Epithelial cell of esophagus (primary cell): ENCODE measurements around the gene PEA15.

Experiments
- DNase-seq: peaks from one replicate; pipeline ENCODE4 v3.0.0; 2010; ENCODE audit warnings: low read depth
- H3K4me3 ChIP-seq: 2 replicates; pipeline ENCODE4 v1.5.1; 2011; ENCODE audit warnings: mild to moderate bottlenecking, low read length, control low read depth
- TF ChIP-seq, protein P1 (sequence below): IDR thresholded peaks from 2 replicates; pipeline ENCODE4 v1.5.1; 2011; ENCODE audit warnings: low read depth, mild to moderate bottlenecking, low read length, control low read depth, inconsistent platforms; ENCODE audit not compliant: insufficient read depth; ENCODE audit errors: missing control alignments

The PEA15 gene

DNA sequence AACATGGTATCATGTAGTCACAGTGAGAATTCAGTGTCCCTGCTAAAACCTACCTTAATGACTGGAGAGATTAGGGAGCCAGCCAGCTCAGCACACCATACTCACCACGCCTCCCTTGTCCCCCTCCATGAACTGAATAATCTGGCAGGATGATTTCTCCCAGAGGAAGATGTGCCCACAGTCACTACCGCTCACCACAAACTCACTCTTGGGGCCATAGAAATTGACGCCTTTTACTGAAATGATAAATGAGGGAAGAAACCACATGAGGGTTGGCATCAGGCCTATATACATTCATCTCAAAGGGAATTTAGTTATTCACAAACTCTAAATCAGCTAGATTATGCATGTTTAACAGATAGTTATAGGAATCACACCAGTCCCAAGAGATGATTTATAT lies 17.4 kb downstream of the PEA15 start:
- H3K4me3 ChIP-seq = no peak overlapping the region
- DNase-seq = no peak
- TF ChIP-seq, protein P1, sequence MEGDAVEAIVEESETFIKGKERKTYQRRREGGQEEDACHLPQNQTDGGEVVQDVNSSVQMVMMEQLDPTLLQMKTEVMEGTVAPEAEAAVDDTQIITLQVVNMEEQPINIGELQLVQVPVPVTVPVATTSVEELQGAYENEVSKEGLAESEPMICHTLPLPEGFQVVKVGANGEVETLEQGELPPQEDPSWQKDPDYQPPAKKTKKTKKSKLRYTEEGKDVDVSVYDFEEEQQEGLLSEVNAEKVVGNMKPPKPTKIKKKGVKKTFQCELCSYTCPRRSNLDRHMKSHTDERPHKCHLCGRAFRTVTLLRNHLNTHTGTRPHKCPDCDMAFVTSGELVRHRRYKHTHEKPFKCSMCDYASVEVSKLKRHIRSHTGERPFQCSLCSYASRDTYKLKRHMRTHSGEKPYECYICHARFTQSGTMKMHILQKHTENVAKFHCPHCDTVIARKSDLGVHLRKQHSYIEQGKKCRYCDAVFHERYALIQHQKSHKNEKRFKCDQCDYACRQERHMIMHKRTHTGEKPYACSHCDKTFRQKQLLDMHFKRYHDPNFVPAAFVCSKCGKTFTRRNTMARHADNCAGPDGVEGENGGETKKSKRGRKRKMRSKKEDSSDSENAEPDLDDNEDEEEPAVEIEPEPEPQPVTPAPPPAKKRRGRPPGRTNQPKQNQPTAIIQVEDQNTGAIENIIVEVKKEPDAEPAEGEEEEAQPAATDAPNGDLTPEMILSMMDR = no peak

DNA sequence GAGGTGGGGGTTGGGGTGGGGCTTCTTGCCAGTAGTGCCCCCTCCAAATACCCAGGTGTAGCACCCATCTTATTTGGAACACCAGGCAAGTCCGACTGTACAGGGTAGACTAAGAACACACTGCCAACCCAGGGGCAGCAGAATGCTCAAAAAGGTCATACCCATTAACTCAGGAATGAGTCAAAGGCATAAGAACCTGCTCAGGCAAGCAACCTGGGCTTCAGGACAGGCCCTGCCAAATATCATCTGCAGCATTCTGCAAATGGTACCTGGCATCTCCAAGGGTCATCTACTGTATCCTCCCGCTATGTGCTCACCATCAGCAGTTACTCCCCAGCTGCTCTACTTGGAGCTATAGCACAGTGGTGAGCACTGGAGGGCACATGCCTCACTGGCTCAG lies 19.4 kb downstream of the PEA15 start:
- TF ChIP-seq, protein P1 = no peak
- DNase-seq = peak; percentile 68
- H3K4me3 ChIP-seq = no peak overlapping the region

DNA sequence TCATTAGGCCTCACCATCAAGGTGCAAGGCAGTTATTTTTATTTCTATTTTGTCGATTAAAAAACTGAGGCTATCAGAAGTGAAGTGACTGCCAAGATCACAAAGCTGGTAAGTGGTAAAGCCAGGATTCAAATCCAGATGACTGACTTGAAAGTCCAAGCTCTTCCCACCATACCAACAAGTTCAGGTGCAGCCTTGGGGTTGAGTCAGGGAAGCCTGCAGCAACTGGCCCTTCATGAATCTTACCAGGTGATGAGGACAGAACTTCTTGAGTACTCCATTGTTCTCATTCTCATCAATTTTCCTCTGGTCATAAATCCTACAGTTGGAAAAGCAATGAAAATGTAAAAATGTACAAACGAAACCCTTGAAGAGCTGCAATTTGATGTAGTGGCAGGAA lies 20.2 kb downstream of the PEA15 start:
- DNase-seq = peak; percentile 52
- H3K4me3 ChIP-seq = no peak overlapping the region
- TF ChIP-seq, protein P1 = no peak

DNA sequence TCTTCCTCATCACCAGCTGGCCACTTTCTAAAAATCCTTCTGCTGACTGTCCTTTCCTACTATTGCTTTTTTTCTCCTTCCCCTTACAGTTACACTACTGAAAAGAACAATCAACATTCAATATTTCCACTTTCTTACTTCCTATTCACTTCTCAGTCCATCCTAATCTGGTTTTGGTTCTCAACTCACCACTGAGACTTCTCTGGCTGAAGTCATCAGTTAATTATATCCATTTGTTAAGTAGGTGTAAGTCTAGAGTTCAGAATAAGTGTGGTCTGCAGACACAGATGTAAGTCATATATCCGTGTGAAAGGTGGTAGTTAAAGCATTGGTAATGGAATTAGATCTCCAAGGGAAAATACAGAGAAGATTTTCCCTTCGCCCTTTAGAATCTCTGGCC lies 21.4 kb downstream of the PEA15 start:
- TF ChIP-seq, protein P1 = no peak
- H3K4me3 ChIP-seq = no peak overlapping the region
- no peak for DNase-seq

DNA sequence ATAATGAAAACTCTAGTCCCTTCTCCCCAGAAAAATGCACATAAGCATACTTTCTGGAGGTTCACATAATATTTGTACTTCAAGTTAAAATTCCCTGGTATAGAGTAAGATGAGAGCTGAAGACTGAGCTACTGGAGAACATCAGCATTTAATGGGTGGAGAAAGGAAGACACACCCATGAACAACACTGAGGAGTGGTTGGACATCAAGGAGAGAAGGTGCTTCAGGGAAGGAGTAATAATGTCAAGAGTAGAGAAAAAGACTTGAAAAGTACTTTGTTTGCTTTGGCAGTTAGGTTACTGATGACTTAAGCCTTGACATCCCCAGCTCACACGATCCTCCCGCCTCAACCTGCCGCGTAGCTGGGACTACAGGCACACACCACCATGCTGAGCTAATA lies 21.9 kb downstream of the PEA15 start:
- DNase-seq = no peak
- TF ChIP-seq, protein P1 = no peak

DNA sequence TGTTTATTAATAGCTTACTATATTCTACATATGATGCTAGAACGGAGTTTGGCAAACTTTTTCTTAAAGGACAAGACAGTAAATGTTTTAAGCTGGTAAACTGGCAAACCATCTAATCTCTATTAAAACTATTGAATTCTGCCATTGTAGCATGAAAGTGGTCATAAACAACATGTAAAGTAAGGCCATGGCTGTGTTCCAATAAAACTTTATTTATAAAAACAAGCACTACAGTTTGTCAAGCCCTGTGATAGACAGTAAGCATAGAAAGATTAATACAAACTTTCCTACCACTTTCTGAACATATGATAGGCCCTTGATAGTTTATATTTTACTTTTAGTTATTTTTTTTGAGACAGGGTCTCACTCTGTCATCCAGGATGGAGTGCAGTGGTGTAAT lies 22.4 kb downstream of the PEA15 start:
- TF ChIP-seq, protein P1 = no peak
- DNase-seq = no peak
- H3K4me3 ChIP-seq = no peak overlapping the region

More for the DNA sequence above, 21.9 kb downstream of the PEA15 start:
- no peak overlapping the region for H3K4me3 ChIP-seq

DNA sequence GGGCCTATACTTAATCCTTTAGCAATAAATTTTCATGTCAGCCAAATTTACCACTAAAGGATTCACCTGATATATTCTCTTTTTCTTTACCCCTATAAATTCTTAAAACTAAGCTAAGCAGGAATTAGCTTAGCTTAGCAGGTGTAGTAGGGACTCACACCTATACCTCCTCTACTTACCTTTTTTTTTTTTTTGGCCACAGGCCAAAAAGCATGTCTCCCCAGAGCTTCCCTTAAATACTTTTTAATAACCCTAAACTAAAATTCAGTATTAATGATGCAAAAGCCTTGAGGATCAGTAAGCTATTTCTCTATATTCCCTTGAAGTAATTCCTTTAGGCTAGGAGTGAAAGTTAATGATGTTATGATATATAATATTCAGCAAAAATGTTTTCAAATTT lies 23.2 kb downstream of the PEA15 start:
- no peak overlapping the region for H3K4me3 ChIP-seq
- no peak for DNase-seq
- TF ChIP-seq, protein P1 = no peak
